OCI-LY3 (cell line): Measurements from ENCODE around the gene PHPT1.
"Not testable (repeated sequence)": the region's sequence is repeated elsewhere in the genome, so short reads cannot be mapped to it uniquely, and the experiment has no call there.

ENCODE experiments used
- EZH2phosphoT487 ChIP-seq: fragments of 200-600 bp; shearing (Covaris generic); IDR thresholded peaks from 2 replicates; pipeline ENCODE4 v1.6.1; 2018; ENCODE audit warnings: antibody characterized with exemption, mixed run types, low read depth
- TF ChIP-seq, protein P1 (sequence below): fragments of 200-600, 300-600 bp; sonication (generic); IDR thresholded peaks from 2 replicates; pipeline ENCODE4 v1.5.1; 2014; ENCODE audit warnings: antibody characterized with exemption, low read length, low read depth

DNA sequence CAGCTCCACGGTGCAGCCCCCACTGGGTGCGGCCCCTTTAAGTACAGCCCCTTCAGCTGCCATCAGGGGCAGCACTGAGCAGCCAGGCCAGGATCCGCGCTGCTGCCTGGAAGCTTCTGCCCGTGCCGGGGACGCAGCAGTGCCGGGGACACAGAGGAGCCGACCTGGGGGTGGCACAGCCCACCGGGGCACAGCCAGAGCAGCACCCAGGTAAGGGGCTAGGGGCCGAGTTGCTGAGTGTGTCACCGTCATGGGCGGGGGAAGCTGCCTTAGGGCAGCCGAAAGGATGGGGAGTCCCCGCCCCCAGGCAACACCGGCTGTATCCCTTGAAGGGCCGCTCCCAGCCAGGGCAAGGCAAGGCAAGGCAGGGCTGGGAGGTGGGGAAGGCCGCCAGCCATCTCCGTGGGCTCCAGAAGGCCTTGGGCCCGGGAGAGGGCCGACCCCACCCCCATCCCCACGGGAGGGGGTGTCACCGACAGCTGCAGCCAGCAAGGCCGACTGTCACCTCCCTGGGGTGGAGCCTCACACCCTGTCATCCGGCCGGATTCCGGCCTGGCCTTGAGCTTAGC is 6.7 kb upstream of the PHPT1 start, which contains the start of gene AJM1:
- TF ChIP-seq, protein P1, sequence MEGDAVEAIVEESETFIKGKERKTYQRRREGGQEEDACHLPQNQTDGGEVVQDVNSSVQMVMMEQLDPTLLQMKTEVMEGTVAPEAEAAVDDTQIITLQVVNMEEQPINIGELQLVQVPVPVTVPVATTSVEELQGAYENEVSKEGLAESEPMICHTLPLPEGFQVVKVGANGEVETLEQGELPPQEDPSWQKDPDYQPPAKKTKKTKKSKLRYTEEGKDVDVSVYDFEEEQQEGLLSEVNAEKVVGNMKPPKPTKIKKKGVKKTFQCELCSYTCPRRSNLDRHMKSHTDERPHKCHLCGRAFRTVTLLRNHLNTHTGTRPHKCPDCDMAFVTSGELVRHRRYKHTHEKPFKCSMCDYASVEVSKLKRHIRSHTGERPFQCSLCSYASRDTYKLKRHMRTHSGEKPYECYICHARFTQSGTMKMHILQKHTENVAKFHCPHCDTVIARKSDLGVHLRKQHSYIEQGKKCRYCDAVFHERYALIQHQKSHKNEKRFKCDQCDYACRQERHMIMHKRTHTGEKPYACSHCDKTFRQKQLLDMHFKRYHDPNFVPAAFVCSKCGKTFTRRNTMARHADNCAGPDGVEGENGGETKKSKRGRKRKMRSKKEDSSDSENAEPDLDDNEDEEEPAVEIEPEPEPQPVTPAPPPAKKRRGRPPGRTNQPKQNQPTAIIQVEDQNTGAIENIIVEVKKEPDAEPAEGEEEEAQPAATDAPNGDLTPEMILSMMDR, result peak; percentile 71
- not testable (repeated sequence) for TF ChIP-seq EZH2phosphoT487
